ENCODE results near the gene MFSD12. TPM values are rescaled to one million over a fixed set of nuclear protein-coding genes. Genes with fewer than 3 reads are reported as not detected.

The MFSD12 gene
- total RNA-seq, 1 experiment from 2014 or later: 48.2 TPM

DNA sequence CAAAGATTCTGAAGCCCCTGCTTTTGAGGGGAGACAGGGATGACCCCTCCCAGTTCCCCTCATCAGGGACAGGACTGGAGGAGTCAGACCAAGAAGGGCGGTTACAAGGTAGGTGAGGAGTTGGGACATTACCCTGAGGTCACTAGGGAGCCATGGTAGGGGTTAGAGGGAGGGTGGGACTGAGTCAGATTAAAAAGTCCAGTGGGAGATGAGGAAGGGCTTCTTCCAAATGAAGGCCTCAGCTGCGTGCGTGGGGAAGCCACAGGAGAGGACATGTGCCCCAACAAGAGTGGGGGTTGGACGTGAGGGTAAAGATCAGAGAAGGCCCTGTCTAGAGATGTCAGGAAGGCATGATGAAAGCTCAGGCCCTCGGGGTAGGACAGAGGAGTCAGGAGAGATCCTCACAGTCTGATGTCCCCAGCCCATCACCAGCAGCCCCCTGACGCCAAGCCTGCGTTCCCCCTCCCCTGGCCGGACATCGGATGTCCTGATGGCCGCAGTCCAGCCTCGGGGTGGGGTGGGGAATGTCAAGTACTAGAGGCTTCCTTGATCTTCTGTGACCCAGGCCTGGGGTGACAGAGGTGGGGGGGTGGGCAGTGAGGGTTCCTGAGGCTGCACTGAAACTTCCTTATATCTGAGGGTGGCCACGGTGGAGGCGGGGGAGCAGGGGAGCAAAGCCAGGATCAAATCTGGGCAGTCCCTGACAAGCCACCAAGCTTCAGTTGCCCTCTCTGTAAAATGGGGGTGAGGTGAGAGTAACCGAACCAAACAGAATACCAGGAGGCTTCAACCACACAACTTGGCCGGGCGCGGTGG lies 6.5 kb upstream of the MFSD12 start:
- Histone ChIP-seq H3K36me3 (ENCODE audit: insufficient read depth, low read length, poor library complexity, severe bottlenecking) (no peaks in the 10 kb centered on the region), H3K4me3 (ENCODE audit: low read depth, low read length, poor library complexity, severe bottlenecking) (no peak overlapping the region), H3K27ac (ENCODE audit: low read depth, low read length, poor library complexity, severe bottlenecking) (no peak overlapping the region), H3K27me3 (replicated peaks; ENCODE audit: insufficient read depth, low read depth, low read length, poor library complexity) (no peaks in the 10 kb centered on the region), H3K9me3 (ENCODE audit: low read depth, low read length, poor library complexity, severe bottlenecking) (no peaks in the 10 kb centered on the region), H3K4me1 (ENCODE audit: insufficient read depth, low read length, poor library complexity, severe bottlenecking) (no peaks in the 10 kb centered on the region)
- POLR2A ChIA-PET (ENCODE audit: low non-redundant PET): no interaction called here
- BruUV-seq (replicated peaks): no TSS peak
- intact Hi-C loops (cut with micrococcal nuclease; ENCODE audit: unreplicated experiment): no loop called here
- DNase-seq (ENCODE audit: low spot score): no peak
- CTCF ChIA-PET: no interaction called here
- no peak for TF ChIP-seq EZH2 (IDR thresholded peaks at IDR 0.05; ENCODE audit: borderline replicate concordance, low read depth, low read length, poor library complexity, severe bottlenecking)
- TF ChIP-seq, protein P1, sequence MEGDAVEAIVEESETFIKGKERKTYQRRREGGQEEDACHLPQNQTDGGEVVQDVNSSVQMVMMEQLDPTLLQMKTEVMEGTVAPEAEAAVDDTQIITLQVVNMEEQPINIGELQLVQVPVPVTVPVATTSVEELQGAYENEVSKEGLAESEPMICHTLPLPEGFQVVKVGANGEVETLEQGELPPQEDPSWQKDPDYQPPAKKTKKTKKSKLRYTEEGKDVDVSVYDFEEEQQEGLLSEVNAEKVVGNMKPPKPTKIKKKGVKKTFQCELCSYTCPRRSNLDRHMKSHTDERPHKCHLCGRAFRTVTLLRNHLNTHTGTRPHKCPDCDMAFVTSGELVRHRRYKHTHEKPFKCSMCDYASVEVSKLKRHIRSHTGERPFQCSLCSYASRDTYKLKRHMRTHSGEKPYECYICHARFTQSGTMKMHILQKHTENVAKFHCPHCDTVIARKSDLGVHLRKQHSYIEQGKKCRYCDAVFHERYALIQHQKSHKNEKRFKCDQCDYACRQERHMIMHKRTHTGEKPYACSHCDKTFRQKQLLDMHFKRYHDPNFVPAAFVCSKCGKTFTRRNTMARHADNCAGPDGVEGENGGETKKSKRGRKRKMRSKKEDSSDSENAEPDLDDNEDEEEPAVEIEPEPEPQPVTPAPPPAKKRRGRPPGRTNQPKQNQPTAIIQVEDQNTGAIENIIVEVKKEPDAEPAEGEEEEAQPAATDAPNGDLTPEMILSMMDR (conservative IDR thresholded peaks at IDR 0.05; ENCODE audit: low read depth, low read length): no peak

DNA sequence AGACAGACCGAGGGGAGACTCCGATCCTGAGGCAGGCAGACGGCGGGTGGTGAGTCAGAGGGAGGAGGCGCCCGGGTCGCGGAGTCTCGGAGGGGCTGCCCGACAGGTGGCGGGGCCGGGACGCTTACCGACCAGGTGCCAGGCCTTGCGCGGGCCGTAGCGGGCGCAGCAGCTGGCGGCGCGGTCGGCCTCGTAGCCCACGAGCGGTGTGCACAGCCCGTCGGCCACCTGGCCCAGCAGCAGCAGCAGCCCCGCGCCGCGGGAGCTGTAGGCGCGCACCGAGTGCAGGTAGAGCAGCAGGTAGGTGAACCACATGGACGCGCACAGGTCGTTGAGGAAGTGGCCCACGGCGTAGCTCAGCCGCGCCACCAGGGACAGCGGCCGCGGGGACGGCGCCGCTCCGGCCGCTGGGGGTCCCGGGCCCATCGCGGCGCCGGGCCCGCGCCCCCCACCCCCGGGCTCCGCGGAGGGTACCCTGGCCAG lies 367 bp downstream of the MFSD12 start:
- DNase-seq (ENCODE audit: low spot score): no peak
- Histone ChIP-seq H3K27me3 (replicated peaks; ENCODE audit: insufficient read depth, low read depth, low read length, poor library complexity) (no peaks in the 10 kb centered on the region), H3K9me3 (ENCODE audit: low read depth, low read length, poor library complexity, severe bottlenecking) (no peaks in the 10 kb centered on the region), H3K36me3 (ENCODE audit: insufficient read depth, low read length, poor library complexity, severe bottlenecking) (no peaks in the 10 kb centered on the region), H3K4me3 (ENCODE audit: low read depth, low read length, poor library complexity, severe bottlenecking) (peak overlapping the region; percentile 92), H3K27ac (ENCODE audit: low read depth, low read length, poor library complexity, severe bottlenecking) (peak overlapping the region; percentile 70), H3K4me1 (ENCODE audit: insufficient read depth, low read length, poor library complexity, severe bottlenecking) (peaks cover 16% of the 10 kb centered on the region)
- ChIA-PET CTCF (interaction anchor here (0.5 to 1.1 kb wide), 2 partner anchors 12 to 124 kb away, joined by 5 read pairs; no protein-coding TSS in a partner anchor), POLR2A (ENCODE audit: low non-redundant PET) (no interaction called here)
- no TSS peak for BruUV-seq (replicated peaks)
- intact Hi-C loops (cut with micrococcal nuclease; ENCODE audit: unreplicated experiment): no loop called here
- TF ChIP-seq, protein P1 (conservative IDR thresholded peaks at IDR 0.05; ENCODE audit: low read depth, low read length): no peak
- TF ChIP-seq EZH2 (IDR thresholded peaks at IDR 0.05; ENCODE audit: borderline replicate concordance, low read depth, low read length, poor library complexity, severe bottlenecking): no peak

GRCh38 chr19:3556423-3556977 lies 886 bp downstream of the MFSD12 start:
- Histone ChIP-seq H3K27ac (ENCODE audit: low read depth, low read length, poor library complexity, severe bottlenecking) (peak overlapping the region; percentile 70), H3K4me3 (ENCODE audit: low read depth, low read length, poor library complexity, severe bottlenecking) (peak overlapping the region; percentile 92), H3K4me1 (ENCODE audit: insufficient read depth, low read length, poor library complexity, severe bottlenecking) (peaks cover 16% of the 10 kb centered on the region), H3K36me3 (ENCODE audit: insufficient read depth, low read length, poor library complexity, severe bottlenecking) (no peaks in the 10 kb centered on the region), H3K27me3 (replicated peaks; ENCODE audit: insufficient read depth, low read depth, low read length, poor library complexity) (no peaks in the 10 kb centered on the region), H3K9me3 (ENCODE audit: low read depth, low read length, poor library complexity, severe bottlenecking) (no peaks in the 10 kb centered on the region)
- ChIA-PET CTCF (interaction anchor here (1.1 kb wide), 1 partner anchor 12 kb away, joined by 5 read pairs; no protein-coding TSS in a partner anchor), POLR2A (ENCODE audit: low non-redundant PET) (no interaction called here)
- no TSS peak for BruUV-seq (replicated peaks)
- DNase-seq (ENCODE audit: low spot score): no peak
- intact Hi-C loops (cut with micrococcal nuclease; ENCODE audit: unreplicated experiment): no loop called here
- TF ChIP-seq, protein P1 (conservative IDR thresholded peaks at IDR 0.05; ENCODE audit: low read depth, low read length): no peak
- no peak for TF ChIP-seq EZH2 (IDR thresholded peaks at IDR 0.05; ENCODE audit: borderline replicate concordance, low read depth, low read length, poor library complexity, severe bottlenecking)

Measured in A673 (cell line).